Trophoblast cell (in vitro differentiated cells and primary cell): ENCODE measurements around the gene MYH15.

Source experiments
- DNase-seq, 2 donors: peaks; one replicate each; pipeline ENCODE4 v3.0.0-alpha.2; 2016
- H2AFZ ChIP-seq: 2 replicates; pipeline ENCODE4 v1.6.1; 2013; ENCODE audit warnings: low read length, moderate library complexity, mild to moderate bottlenecking; ENCODE audit not compliant: insufficient read depth, poor library complexity
- H2AK5ac ChIP-seq: 2 replicates; pipeline ENCODE4 v1.6.1; 2013; ENCODE audit warnings: mild to moderate bottlenecking, low read length
- H2BK120ac ChIP-seq: 2 replicates; pipeline ENCODE4 v1.6.1; 2013; ENCODE audit warnings: low read length, mild to moderate bottlenecking, moderate library complexity; ENCODE audit not compliant: insufficient read depth, poor library complexity
- H2BK12ac ChIP-seq: 2 replicates; pipeline ENCODE4 v1.6.1; 2013; ENCODE audit warnings: mild to moderate bottlenecking, low read length, moderate library complexity
- H2BK5ac ChIP-seq: 2 replicates; pipeline ENCODE4 v1.6.1; 2013; ENCODE audit warnings: low read length, low read depth, moderate library complexity, mild to moderate bottlenecking; ENCODE audit not compliant: poor library complexity
- H3K14ac ChIP-seq: 2 replicates; pipeline ENCODE4 v1.6.1; 2013; ENCODE audit warnings: mild to moderate bottlenecking, low read length
- H3K18ac ChIP-seq: 2 replicates; pipeline ENCODE4 v1.6.1; 2013; ENCODE audit warnings: mild to moderate bottlenecking, low read length
- H3K23ac ChIP-seq: 2 replicates; pipeline ENCODE4 v1.6.1; 2013; ENCODE audit warnings: low read length
- H3K27ac ChIP-seq: 2 replicates; pipeline ENCODE4 v1.5.1; 2013; ENCODE audit warnings: low read depth, mild to moderate bottlenecking, inconsistent platforms, low read length, moderate library complexity
- H3K27me3 ChIP-seq: 2 replicates; pipeline ENCODE4 v1.6.1; 2013; ENCODE audit warnings: inconsistent platforms, mild to moderate bottlenecking, low read length, moderate library complexity; ENCODE audit not compliant: insufficient read depth
- H3K36me3 ChIP-seq, 2 experiments: 1 replicate in 1 of 2; 2 replicates in 1 of 2; pipeline ENCODE4 v1.6.1; 2013; ENCODE audit warnings: low read length in 2 of 2, mild to moderate bottlenecking in 2 of 2, moderate library complexity in 1 of 2; ENCODE audit not compliant: insufficient read depth in 2 of 2, control insufficient read depth in 1 of 2
- H3K4ac ChIP-seq: 2 replicates; pipeline ENCODE4 v1.6.1; 2013; ENCODE audit warnings: low read depth, mild to moderate bottlenecking, low read length, moderate library complexity
- H3K4me1 ChIP-seq, 2 experiments: 1 replicate in 1 of 2; 2 replicates in 1 of 2; pipeline ENCODE4 v1.6.1; 2013; ENCODE audit warnings: low read length in 2 of 2, mild to moderate bottlenecking in 2 of 2, moderate library complexity in 1 of 2; ENCODE audit not compliant: insufficient read depth in 2 of 2, control insufficient read depth in 1 of 2
- H3K4me2 ChIP-seq: 2 replicates; pipeline ENCODE4 v1.6.1; 2013; ENCODE audit warnings: inconsistent platforms, mild to moderate bottlenecking, low read length, moderate library complexity
- H3K4me3 ChIP-seq: 2 replicates; pipeline ENCODE4 v1.5.1; 2013; ENCODE audit warnings: mild to moderate bottlenecking, low read depth, low read length, inconsistent platforms
- H3K79me1 ChIP-seq: one replicate; pipeline ENCODE4 v1.6.1; 2013; ENCODE audit warnings: low read length
- H3K79me2 ChIP-seq: 2 replicates; pipeline ENCODE4 v1.6.1; 2013; ENCODE audit warnings: low read length, mild to moderate bottlenecking; ENCODE audit not compliant: control insufficient read depth, insufficient read depth, poor library complexity
- H3K9ac ChIP-seq: 2 replicates; pipeline ENCODE4 v1.6.1; 2013; ENCODE audit warnings: mild to moderate bottlenecking, low read length
- H3K9me3 ChIP-seq: 2 replicates; pipeline ENCODE4 v1.6.1; 2013; ENCODE audit warnings: low read depth, mild to moderate bottlenecking, control low read depth, inconsistent platforms, low read length; ENCODE audit not compliant: insufficient read depth
- H4K12ac ChIP-seq: 2 replicates; pipeline ENCODE4 v1.6.1; 2013; ENCODE audit warnings: low read depth, mild to moderate bottlenecking, low read length, moderate library complexity
- H4K8ac ChIP-seq: 2 replicates; pipeline ENCODE4 v1.6.1; 2013; ENCODE audit warnings: low read depth, mild to moderate bottlenecking, low read length, moderate library complexity
- H4K91ac ChIP-seq: one replicate; pipeline ENCODE4 v1.6.1; 2013; ENCODE audit warnings: low read depth, mild to moderate bottlenecking, low read length, moderate library complexity
- WGBS: extraction: QIAGEN DNeasy Blood & Tissue Kit; methylation state at CpG from one replicate; pipeline ENCODE4 v1.1.7; 2013; ENCODE audit warnings: missing lambda C conversion rate; ENCODE audit not compliant: insufficient read length, insufficient coverage; ENCODE audit errors: extremely low coverage; 5-methylcytosine and 5-hydroxymethylcytosine counted together

MYH15 gene

GRCh38 chr3:108442281-108442680 is 68.1 kb downstream of the MYH15 start:
- Histone ChIP-seq H2AFZ (no peak overlapping the region), H3K9ac (no peak overlapping the region), H3K4me1 (no peaks in the 10 kb centered on the region), H2AK5ac (no peak overlapping the region), H4K8ac (no peak overlapping the region), H3K4me2 (no peak overlapping the region), H3K4me3 (no peak overlapping the region), H4K12ac (no peak overlapping the region), H3K23ac (no peak overlapping the region), H3K18ac (no peak overlapping the region), H4K91ac (no peak overlapping the region), H3K27me3 (no peaks in the 10 kb centered on the region), H2BK12ac (no peak overlapping the region), H2BK5ac (no peak overlapping the region), H3K36me3 (peaks cover 0 to 2% of the 10 kb centered on the region in 2 experiments), H3K79me1 (no peaks in the 10 kb centered on the region), H3K79me2 (no peaks in the 10 kb centered on the region), H2BK120ac (no peak overlapping the region), H3K4ac (no peak overlapping the region), H3K27ac (no peak overlapping the region), H3K14ac (no peak overlapping the region), H3K9me3 (peaks cover 5% of the 10 kb centered on the region)
- no CpG with 5 or more reads among the region's 2 CpGs for WGBS
- no peak for DNase-seq

- Histone ChIP-seq H2BK12ac (no peak overlapping the region), H4K8ac (no peak overlapping the region), H3K4me1 (no peaks in the 10 kb centered on the region), H3K9ac (no peak overlapping the region), H3K14ac (no peak overlapping the region), H2AFZ (no peak overlapping the region), H2BK120ac (no peak overlapping the region), H2BK5ac (no peak overlapping the region), H3K4me2 (no peak overlapping the region), H3K79me1 (no peaks in the 10 kb centered on the region), H3K36me3 (peaks cover 0 to 2% of the 10 kb centered on the region in 2 experiments), H4K91ac (no peak overlapping the region), H3K18ac (no peak overlapping the region), H3K27ac (no peak overlapping the region), H3K23ac (no peak overlapping the region), H3K79me2 (no peaks in the 10 kb centered on the region), H3K4me3 (no peak overlapping the region), H3K9me3 (peaks cover 5% of the 10 kb centered on the region), H4K12ac (no peak overlapping the region), H3K27me3 (no peaks in the 10 kb centered on the region), H2AK5ac (no peak overlapping the region), H3K4ac (no peak overlapping the region)
- WGBS, result no CpG with 5 or more reads among the region's 2 CpGs
- no peak for DNase-seq
Measured at GRCh38 chr3:108441518-108441917, 68.9 kb downstream of the MYH15 start.

DNA sequence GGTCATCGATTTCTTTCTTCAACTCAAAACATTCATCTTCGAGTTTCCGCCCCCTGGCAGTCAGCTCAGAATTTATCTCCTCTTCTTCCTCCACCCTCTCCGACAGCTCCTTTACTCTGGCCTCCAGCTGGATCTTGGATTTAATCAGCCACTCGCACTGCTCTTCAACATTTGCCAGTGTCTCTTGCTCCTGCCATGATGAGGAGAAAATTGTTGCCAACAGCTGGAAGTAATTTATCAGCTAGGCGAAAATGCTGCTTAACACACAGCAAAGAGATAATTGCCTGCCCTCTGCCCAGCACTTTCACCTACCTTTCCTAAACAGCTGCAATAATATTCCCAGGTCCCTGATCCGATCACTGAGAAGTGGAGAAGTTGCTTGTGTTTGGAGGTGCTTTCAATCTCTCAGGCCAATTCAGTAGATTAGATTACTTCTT is 69.3 kb downstream of the MYH15 start:
- Histone ChIP-seq H3K4ac (no peak overlapping the region), H3K9me3 (peaks cover 3% of the 10 kb centered on the region), H3K4me3 (no peak overlapping the region), H3K23ac (no peak overlapping the region), H3K18ac (no peak overlapping the region), H2AK5ac (no peak overlapping the region), H2BK12ac (no peak overlapping the region), H3K9ac (no peak overlapping the region), H3K79me1 (no peaks in the 10 kb centered on the region), H4K91ac (no peak overlapping the region), H4K8ac (no peak overlapping the region), H3K36me3 (peaks cover 0 to 1% of the 10 kb centered on the region in 2 experiments), H2AFZ (no peak overlapping the region), H2BK120ac (no peak overlapping the region), H3K4me2 (no peak overlapping the region), H3K14ac (no peak overlapping the region), H3K27ac (no peak overlapping the region), H3K79me2 (no peaks in the 10 kb centered on the region), H3K4me1 (no peaks in the 10 kb centered on the region), H3K27me3 (no peaks in the 10 kb centered on the region), H4K12ac (no peak overlapping the region), H2BK5ac (no peak overlapping the region)
- no CpG with 5 or more reads among the region's 7 CpGs for WGBS
- DNase-seq, result no peak

DNA sequence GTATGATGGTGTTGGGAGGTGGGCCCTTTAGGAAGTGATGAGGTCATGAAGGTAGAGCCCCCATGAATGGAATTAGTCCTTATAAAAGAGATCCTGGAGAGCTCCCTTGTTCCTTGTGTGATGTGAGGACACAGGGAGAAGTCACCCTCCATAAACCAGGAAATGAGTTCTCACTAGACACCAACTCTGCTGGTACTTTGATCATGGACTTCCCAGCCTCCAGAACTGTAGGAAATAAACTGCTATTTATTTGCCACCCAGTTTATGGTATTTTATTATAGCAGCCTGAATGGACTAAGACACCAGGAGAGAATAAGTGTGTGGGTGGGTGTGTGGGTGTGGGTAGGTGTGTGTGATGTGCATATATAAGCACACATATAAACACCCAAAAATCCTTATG is 71.9 kb downstream of the MYH15 start:
- no peak overlapping the region for H2BK5ac ChIP-seq
- no peak overlapping the region for H3K27ac ChIP-seq

More for the DNA sequence above, 71.9 kb downstream of the MYH15 start:
- Histone ChIP-seq H4K8ac (no peak overlapping the region), H3K9me3 (no peaks in the 10 kb centered on the region), H3K14ac (no peak overlapping the region), H2AFZ (no peak overlapping the region), H2BK12ac (no peak overlapping the region), H3K79me2 (no peaks in the 10 kb centered on the region), H3K27me3 (no peaks in the 10 kb centered on the region), H3K23ac (no peak overlapping the region), H3K4me1 (no peaks in the 10 kb centered on the region), H3K18ac (no peak overlapping the region), H2BK120ac (no peak overlapping the region), H3K4me2 (no peak overlapping the region), H2AK5ac (no peak overlapping the region), H3K36me3 (no peaks in the 10 kb centered on the region), H3K79me1 (no peaks in the 10 kb centered on the region), H4K12ac (no peak overlapping the region), H4K91ac (no peak overlapping the region), H3K4ac (no peak overlapping the region), H3K9ac (no peak overlapping the region), H3K4me3 (no peak overlapping the region)
- no peak for DNase-seq
